Fibroblast of the aortic adventitia (primary cell): ENCODE data around the gene COL5A2. TPM values are rescaled to one million over a fixed set of nuclear protein-coding genes. Genes with fewer than 3 reads are reported as not detected.

Source experiments
- DNase-seq: peaks from one replicate; pipeline ENCODE4 v3.0.0-alpha.2; 2010; ENCODE audit warnings: low read depth
- H3K4me3 ChIP-seq: 2 replicates; pipeline ENCODE4 v1.5.1; 2011; ENCODE audit warnings: low read depth, mild to moderate bottlenecking, control low read depth, low read length, moderate library complexity
- total RNA-seq: library from RNA; depleted of rRNA; stranded (reverse); fragments of >200 nt; gene quantifications from 2 replicates; pipeline ENCODE4 v1.2.3, GENCODE V29; 2012; ENCODE audit warnings: low replicate concordance
- TF ChIP-seq, protein P1 (sequence below): IDR thresholded peaks from 2 replicates; pipeline ENCODE4 v1.5.1; 2011; ENCODE audit warnings: mild to moderate bottlenecking, low read length, control low read depth, inconsistent platforms; ENCODE audit not compliant: insufficient read depth

COL5A2 gene
- total RNA-seq, 1 donor: 133 TPM

DNA sequence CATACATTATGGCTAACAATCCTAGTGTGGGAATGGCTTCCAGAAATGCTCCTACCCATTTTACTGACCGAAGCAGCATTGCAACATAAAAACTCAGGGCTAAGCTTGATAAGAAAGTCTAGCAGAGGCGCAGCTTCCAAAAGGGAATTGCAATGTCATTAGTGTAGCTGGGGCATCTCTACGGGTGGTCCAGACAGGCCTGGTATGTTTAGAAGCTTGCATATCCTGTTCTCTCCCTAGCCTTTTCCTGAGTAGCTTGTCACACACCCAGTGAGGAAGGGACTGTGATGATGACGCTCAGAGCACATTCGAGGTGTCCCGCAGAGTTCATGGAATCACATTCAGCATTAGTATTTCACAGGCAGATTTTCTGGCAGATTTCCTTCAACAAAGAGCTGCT is 38.0 kb upstream of the COL5A2 start:
- no peak overlapping the region for H3K4me3 ChIP-seq
- peak; percentile 92 for DNase-seq
- TF ChIP-seq, protein P1, sequence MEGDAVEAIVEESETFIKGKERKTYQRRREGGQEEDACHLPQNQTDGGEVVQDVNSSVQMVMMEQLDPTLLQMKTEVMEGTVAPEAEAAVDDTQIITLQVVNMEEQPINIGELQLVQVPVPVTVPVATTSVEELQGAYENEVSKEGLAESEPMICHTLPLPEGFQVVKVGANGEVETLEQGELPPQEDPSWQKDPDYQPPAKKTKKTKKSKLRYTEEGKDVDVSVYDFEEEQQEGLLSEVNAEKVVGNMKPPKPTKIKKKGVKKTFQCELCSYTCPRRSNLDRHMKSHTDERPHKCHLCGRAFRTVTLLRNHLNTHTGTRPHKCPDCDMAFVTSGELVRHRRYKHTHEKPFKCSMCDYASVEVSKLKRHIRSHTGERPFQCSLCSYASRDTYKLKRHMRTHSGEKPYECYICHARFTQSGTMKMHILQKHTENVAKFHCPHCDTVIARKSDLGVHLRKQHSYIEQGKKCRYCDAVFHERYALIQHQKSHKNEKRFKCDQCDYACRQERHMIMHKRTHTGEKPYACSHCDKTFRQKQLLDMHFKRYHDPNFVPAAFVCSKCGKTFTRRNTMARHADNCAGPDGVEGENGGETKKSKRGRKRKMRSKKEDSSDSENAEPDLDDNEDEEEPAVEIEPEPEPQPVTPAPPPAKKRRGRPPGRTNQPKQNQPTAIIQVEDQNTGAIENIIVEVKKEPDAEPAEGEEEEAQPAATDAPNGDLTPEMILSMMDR: no peak

- no peak overlapping the region for H3K4me3 ChIP-seq
These were observed 37.5 kb upstream of the COL5A2 start for GRCh38 chr2:189217051-189217450.

DNA sequence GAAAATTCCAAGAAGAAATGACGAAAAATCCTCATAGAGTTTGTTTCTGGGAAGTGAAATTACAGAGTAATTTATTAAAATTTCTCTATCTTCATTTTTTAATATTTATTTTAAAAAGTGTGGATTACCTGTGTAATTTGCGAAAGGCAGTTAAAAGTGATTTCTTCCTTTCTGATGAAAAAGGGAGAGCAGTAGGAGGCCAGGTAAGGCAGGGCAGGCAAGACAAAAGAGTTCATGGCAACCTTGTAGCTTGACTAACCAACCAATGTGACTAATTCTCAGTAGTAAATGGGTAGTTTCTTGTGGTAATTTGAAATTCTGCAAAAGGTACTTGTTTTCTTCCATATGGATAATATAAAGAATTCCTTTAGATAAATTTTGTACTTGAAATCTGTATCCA is 34.9 kb upstream of the COL5A2 start:
- no peak overlapping the region for H3K4me3 ChIP-seq
- DNase-seq: no peak
- TF ChIP-seq, protein P1: no peak

More at GRCh38 chr2:189217051-189217450, 37.5 kb upstream of the COL5A2 start:
- TF ChIP-seq, protein P1: no peak
- DNase-seq: no peak

- no peak overlapping the region for H3K4me3 ChIP-seq
- TF ChIP-seq, protein P1: no peak
- peak; percentile 39 for DNase-seq
These were observed 33.7 kb upstream of the COL5A2 start for GRCh38 chr2:189213250-189213649.

- peak; percentile 98 for DNase-seq
- peak overlapping the region; percentile 47 for H3K4me3 ChIP-seq
- TF ChIP-seq, protein P1: no peak
These were observed 30.9 kb upstream of the COL5A2 start for GRCh38 chr2:189210250-189211087.

DNA sequence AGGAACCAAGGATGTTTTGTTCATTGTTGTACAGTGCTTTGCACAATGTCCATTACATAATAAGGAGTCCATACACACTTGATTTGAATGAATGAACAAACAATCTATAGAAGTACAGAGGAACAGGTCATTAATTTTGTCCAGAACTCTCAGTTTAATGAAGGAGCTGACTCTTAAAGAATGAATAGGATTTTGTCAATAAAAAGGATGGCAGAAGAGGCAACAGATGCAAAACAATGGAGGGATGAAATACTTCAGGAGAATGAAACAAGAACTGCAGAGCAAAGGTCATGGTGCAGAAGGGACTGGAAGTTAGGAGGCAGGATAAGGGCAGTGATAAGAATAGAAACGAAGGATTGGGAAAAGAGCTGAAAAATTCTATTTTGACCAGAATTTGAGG is 28.7 kb upstream of the COL5A2 start:
- no peak overlapping the region for H3K4me3 ChIP-seq
- TF ChIP-seq, protein P1: no peak

More for the DNA sequence above, 28.7 kb upstream of the COL5A2 start:
- no peak for DNase-seq
